Heart right ventricle (tissue), 16 donors: ENCODE measurements around the gene PCNX3. TPM values are rescaled to one million over a fixed set of nuclear protein-coding genes. Genes with fewer than 3 reads are reported as not detected.

Source experiments
- ATAC-seq, 8 donors: fragments of 200-7000 bp; cut with Tn5 transposase; one replicate each; pipeline ENCODE4 v1.9.1; 2020; ENCODE audit warnings: mild to moderate bottlenecking in 8 of 8, moderate library complexity in 8 of 8, moderate number of reproducible peaks in 1 of 8
- DNase-seq, 2 donors: peaks; one replicate each; pipeline ENCODE4 v3.0.0-alpha.2; 2020
- H3K27ac ChIP-seq, 10 donors: fragments of 200-600 bp; sonication (generic) in 2 of 10; one replicate each; pipeline versions ENCODE4 v1.5.0 to v1.8.0; 2020 to 2022; ENCODE audit warnings: mild to moderate bottlenecking in 3 of 10
- H3K27me3 ChIP-seq, 7 donors: fragments of 200-600 bp; one replicate each; pipeline ENCODE4 v1.8.0; 2021 to 2022; ENCODE audit warnings: mild to moderate bottlenecking in 2 of 7
- H3K36me3 ChIP-seq, 9 donors: fragments of 200-600 bp; sonication (generic) in 1 of 9; one replicate each; pipeline versions ENCODE4 v1.5.0 to v1.8.0; 2020 to 2022; ENCODE audit warnings: mild to moderate bottlenecking in 2 of 9
- H3K4me1 ChIP-seq, 9 donors: fragments of 200-600 bp; sonication (generic) in 1 of 9; one replicate each; pipeline versions ENCODE4 v1.5.0 to v1.8.0; 2020 to 2022; ENCODE audit warnings: mild to moderate bottlenecking in 4 of 9
- H3K4me3 ChIP-seq, 10 donors: fragments of 200-600 bp; sonication (generic) in 2 of 10; one replicate each; pipeline versions ENCODE4 v1.5.0 to v1.8.0; 2020 to 2022; ENCODE audit warnings: mild to moderate bottlenecking in 7 of 10, moderate library complexity in 2 of 10
- H3K9me3 ChIP-seq, 11 donors: fragments of 200-600 bp in 10 of 11; sonication (generic) in 2 of 11; one replicate each; pipeline versions ENCODE4 v1.5.0 to v1.8.0; 2013 to 2022; ENCODE audit warnings: mild to moderate bottlenecking in 2 of 11, control low read depth in 1 of 11, moderate library complexity in 1 of 11
- CTCF ChIP-seq, 9 donors: fragments of 200-600 bp; sonication (generic) in 2 of 9; IDR thresholded peaks; one replicate each; pipeline versions ENCODE4 v1.5.0 to v1.8.0; 2021 to 2022; ENCODE audit warnings: antibody characterized with exemption in 9 of 9, mild to moderate bottlenecking in 5 of 9, moderate library complexity in 1 of 9
- WGBS, 2 donors: extraction: QIAGEN DNeasy Blood & Tissue Kit; methylation state at CpG; one replicate each; pipeline ENCODE4 v1.1.7; 2013; ENCODE audit warnings: inconsistent platforms in 1 of 2; 5-methylcytosine and 5-hydroxymethylcytosine counted together
- intact Hi-C, 10 donors: fragments of 100-400 bp; cut with DNase I; formaldehyde crosslinking; loops; one replicate each; pipeline versions ENCODE4 v1.11.1 to v1.14.2; 2022
- polyA plus RNA-seq, 2 donors: library from polyadenylated mRNA; stranded (reverse); fragments of 200-250 nt; gene quantifications; one replicate each; pipeline ENCODE4 v1.2.3, GENCODE V29; 2013
- total RNA-seq, 10 donors: library from RNA; stranded (reverse); fragmentation: NEBNext Ultra II Directional in 3 of 10; extraction: Animal tissue kit (Norgen Biotek cat#: 25700) in 3 of 10; gene quantifications; one replicate each; pipeline versions ENCODE4 v1.2.1 to v1.2.4, GENCODE V29; 2021 to 2023
- donor health status: Arrhythmogenic right ventricular cardiomyopathy.
- donor health status: ischemic (EF 13 %, LVEDD 7.1; RV severe dilation, severe dysfunction).
- donor health status: healthy with polysubstance abuse.
- donor health status: DM: no; HTN: yes; CAD: no.
- donor health status: DM: no; HTN: no; CAD: no.
- donor health status: ischemic (EF 25% LVEDD 6.9; RV normal size, moderate dysfunction).
- donor health status: ischemic (EF 25% LVEDD 5.7; RV mildly dilated, moderate dysfunction).
- donor health status: healthy.
- donor health status: DM: yes; HTN: yes; CAD: no.
- donor health status: Ischemic cardiomyopathy.
- donor health status: ischemic (EF 35%, LVEDD 5.7; RV mildly dilated, moderate dysfunction).
- donor health status: nonischemic (EF 11% LVEDD 7.7; RV severe dilation, severe dysfunction).
- donor health status: DM: yes; HTN: yes; CAD: no.
- donor health status: PGD.
- donor health status: ischemic (EF 29% LVEDD 5.4; RV normal size, mild dysfunction).
- donor health status: nonischemic (EF 23%, LVEDD 6.1; RV moderate dilation, normal function).

PCNX3 gene
- total and polyA plus RNA-seq, 12 donors, result 9.4 to 16.9 (median 11.7) TPM

- intact Hi-C loops, result loop anchor here in 4 of 10 donors (2.0 to 5.0 kb wide), 3 partner anchors 39 to 70 kb away; partner anchors contain the start of genes FAM89B (in 2 of the 4) and ZNRD2 (in 2 of the 4)
- Histone ChIP-seq H3K4me1 (peaks cover 40 to 75% (median 66%) of the 10 kb centered on the region in 9 donors), H3K27ac (peak overlapping the region; percentile 88 to 100 (median 98)), H3K4me3 (peak overlapping the region; percentile 14 to 99 (median 97)), H3K27me3 (no peaks in the 10 kb centered on the region), H3K36me3 (peaks cover 0 to 58% (median 7%) of the 10 kb centered on the region in 9 donors), H3K9me3 (no peaks in the 10 kb centered on the region)
- peak in 5 of 8 donors; percentile 3 to 26 (median 8) for ATAC-seq
- DNase-seq, result peak; percentile 70 to 81
- no peak for TF ChIP-seq CTCF (IDR thresholded peaks at IDR 0.05)
- WGBS, 2 donors, result 40% methylated on average over 10 of the region's 10 CpGs
Measured at GRCh38 chr11:65611028-65611757, 4.4 kb upstream of the PCNX3 start.

GRCh38 chr11:65611758-65612603 is 3.6 kb upstream of the PCNX3 start:
- Histone ChIP-seq H3K9me3 (no peaks in the 10 kb centered on the region), H3K27ac (peak overlapping the region; percentile 88 to 100 (median 98)), H3K27me3 (no peaks in the 10 kb centered on the region), H3K4me3 (peak overlapping the region; percentile 51 to 99 (median 97)), H3K36me3 (peaks cover 0 to 53% (median 7%) of the 10 kb centered on the region in 9 donors), H3K4me1 (peaks cover 43 to 76% (median 68%) of the 10 kb centered on the region in 9 donors)
- WGBS, 2 donors, result 43 to 54% methylated on average over 12 of the region's 12 CpGs
- intact Hi-C loops, result loop anchor here in 4 of 10 donors (2.0 to 5.0 kb wide), 3 partner anchors 40 to 71 kb away; partner anchors contain the start of genes FAM89B (in 2 of the 4) and ZNRD2 (in 2 of the 4)
- TF ChIP-seq CTCF (IDR thresholded peaks at IDR 0.05), result no peak
- no peak for ATAC-seq
- peak in 1 of 2 donors; percentile 44 for DNase-seq

- WGBS, 2 donors, result 50 to 58% methylated on average over 7 of the region's 7 CpGs
- no peak for DNase-seq
- intact Hi-C loops, result loop anchor here in 3 of 10 donors (5.0 kb wide), 2 partner anchors 40 to 70 kb away; partner anchors contain the start of genes FAM89B (in 2 of the 3) and ZNRD2 (in 2 of the 3)
Measured at GRCh38 chr11:65612691-65613090, 2.9 kb upstream of the PCNX3 start.

More at GRCh38 chr11:65612691-65613090, 2.9 kb upstream of the PCNX3 start:
- Histone ChIP-seq H3K36me3 (peaks cover 0 to 53% (median 7%) of the 10 kb centered on the region in 9 donors), H3K27ac (peak overlapping the region; percentile 88 to 100 (median 98)), H3K4me1 (peaks cover 40 to 75% (median 68%) of the 10 kb centered on the region in 9 donors), H3K4me3 (peak overlapping the region; percentile 51 to 99 (median 97)), H3K9me3 (no peaks in the 10 kb centered on the region), H3K27me3 (no peaks in the 10 kb centered on the region)
- TF ChIP-seq CTCF (IDR thresholded peaks at IDR 0.05), result no peak
- no peak for ATAC-seq
